COLO829 (cell line): ENCODE data around the gene LUZP2.
"Not testable (repeated sequence)": the region's sequence is repeated elsewhere in the genome, so short reads cannot be mapped to it uniquely, and the experiment has no call there.

Experiments used
- DNase-seq: peaks from one replicate; pipeline ENCODE4 v3.0.0; 2012; ENCODE audit warnings: low spot score

The LUZP2 gene

DNA sequence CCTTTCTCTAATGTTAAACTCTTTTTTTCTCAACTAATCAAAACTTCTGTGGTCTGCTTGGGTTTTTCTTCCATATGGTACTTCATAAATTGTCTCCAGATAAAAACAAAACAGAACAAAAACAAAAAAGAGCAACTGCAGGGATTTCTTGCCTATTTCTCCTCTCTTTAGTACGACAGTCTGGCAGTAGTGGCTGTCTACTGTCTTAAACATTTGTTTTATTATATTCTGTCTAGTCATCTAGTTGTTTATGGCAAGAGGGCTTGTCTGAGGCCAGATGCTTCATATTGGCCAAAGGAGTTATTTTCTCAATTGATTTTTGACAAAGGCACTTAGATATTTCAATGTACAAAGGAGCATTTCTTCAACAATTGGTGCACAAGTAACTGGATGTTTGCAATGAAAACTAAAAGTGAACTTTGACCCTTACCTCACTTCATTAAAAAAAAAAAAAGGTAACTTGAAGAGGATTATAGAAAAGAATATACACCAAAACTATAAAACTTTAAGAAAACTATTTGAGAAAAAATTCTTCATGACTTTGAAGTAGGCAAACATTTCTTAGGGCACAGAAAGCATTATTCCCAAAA lies 404.2 kb downstream of the LUZP2 start:
- DNase-seq, result no peak

DNA sequence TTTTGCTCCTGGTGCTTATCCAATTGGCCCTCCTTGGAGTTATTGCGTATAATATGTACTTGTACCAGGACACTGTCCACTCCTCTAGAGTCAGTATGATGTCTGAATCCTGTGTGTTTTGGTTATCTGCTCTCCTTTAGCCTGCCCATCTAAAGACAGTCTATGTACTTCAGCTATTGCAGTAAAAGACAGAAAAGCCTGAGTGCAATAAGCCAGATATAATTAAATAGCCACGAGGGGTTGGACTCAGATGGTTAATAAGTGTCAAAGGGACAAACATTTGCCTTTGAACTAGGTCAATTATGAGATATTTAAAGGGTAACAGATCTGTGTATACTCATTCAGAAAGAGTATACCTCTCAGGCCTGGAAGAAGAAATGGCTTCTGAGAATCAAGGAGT lies 406.7 kb downstream of the LUZP2 start:
- DNase-seq, result no peak

DNA sequence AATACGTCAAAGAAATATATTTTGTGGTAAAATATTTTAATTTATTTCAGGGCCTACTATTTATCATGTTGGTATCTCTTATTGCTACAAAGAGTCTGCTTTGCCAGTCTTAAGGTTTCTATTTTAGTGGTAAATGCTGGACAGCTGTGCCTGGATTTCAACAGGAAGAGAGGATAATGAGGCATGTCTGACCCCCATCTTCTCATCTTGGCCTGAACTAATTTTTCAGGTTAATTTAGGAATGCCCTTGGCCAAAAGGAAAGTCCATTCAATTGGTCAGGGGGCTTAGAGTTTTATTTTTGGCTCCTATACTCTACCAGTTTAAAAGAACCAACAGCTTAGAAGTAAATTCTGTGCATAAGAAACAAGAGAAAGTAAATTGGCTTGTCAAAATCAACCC lies 428.2 kb downstream of the LUZP2 start:
- DNase-seq, result no peak

DNA sequence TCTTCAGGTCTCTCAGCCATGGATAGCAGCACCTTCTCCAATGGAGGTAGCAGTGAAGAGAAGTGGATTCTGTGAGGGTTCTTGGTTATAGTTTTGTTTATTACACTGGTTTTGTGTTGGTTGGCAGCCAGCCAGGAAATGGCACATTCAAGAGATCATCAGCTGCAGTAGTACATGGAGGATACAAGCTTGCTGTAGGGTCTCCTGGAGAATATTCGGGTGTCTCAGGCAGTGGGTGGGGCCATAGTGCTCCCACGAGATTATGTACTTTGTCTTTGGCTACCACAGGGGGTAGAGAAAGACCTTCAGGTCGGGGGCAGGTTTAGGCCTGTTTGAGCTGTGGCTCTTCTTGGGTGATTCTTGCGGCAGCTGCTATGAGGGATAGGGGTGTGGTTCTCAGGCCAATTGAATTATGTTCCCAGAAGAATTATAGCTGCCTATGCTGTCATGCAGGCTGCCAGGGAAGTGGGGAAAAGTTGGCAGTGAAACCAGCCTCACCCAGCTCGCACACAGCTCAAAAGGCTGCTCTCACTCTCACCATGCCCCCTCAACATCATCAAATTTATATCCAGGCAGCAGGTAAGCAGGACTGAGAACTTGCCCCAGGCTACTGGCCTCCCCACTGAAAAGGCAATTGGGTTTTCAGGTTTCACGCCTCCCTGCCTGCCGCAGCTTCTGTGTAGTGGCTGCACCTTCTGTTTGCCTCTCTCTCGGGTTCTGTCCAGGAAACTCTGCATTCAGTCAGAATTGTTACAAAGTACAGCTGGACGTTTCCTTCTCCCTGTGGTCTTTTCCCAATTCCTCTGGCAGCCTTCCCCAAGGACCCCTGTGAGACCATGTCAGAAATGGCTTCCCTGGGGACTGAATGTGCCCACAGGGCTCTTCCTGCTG lies 435.5 kb downstream of the LUZP2 start:
- no peak for DNase-seq

DNA sequence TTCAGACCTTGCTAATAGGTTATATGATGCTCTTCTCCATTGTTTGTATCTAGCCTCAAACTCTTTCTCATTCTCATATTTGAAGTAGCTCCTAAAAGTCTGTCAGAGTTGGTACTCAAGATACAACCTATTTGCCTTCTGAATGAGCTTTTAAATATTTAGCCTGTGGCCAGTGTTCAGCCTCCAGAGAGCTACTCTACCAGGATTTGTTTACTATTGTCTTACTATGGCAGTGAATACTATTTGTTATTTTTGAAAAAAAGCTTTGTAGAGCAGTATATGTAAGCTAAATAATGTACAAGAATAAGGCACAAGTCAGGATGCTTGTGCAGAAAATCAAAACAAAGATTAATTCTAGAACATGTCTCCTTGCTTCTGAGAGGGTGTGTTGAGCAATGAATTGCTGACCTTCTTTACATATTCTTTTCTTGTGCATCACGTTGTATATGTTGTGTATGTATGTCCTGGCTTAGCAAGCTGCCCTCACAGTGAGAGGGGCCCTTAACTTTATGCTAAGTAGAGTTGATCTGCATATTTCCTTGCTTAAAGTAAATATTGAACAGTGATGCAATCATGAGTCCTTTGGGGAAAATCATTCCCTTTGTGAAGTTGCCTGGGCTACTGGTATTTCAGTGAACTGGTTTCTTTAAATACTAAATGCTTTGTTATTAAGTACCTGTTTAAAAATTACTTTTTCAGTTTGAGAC lies 438.0 kb downstream of the LUZP2 start:
- no peak for DNase-seq

DNA sequence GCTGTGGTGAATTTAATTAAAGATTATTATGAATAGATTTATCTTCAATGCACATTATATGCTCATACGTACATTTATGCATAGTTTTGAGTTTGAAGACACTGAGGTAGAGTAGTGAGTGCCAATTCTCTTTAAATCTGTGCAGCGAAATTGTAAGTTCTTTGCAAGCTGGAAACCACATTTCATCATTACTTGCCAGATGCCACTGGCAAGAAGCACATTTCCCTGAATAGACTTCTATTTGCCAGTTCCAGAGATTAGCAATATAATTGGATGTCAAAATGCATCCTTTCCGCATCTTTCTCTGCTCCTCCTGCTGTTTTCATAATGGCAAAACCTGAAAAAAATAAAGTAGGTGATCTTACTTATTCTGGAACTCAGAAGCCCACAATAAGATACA lies 448.0 kb downstream of the LUZP2 start:
- DNase-seq, result no peak

DNA sequence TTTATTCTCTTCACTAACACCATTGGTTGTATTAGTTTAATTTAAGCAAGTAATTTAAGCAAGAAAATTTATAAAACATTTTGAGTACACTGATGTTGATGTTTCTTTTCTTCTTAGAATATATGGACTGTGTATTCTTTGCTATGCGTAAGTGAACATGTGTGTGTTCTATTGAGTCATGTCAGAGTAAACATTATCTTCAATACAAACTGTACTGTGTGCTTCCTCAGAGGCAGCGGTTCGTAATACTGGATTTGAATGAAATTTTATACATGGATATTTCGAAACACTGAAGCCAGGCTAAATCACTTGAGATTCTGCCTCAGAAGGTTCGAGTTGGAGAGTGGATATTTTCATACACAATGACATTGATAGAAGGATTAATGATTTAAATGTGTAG lies 452.6 kb downstream of the LUZP2 start:
- DNase-seq, result no peak

DNA sequence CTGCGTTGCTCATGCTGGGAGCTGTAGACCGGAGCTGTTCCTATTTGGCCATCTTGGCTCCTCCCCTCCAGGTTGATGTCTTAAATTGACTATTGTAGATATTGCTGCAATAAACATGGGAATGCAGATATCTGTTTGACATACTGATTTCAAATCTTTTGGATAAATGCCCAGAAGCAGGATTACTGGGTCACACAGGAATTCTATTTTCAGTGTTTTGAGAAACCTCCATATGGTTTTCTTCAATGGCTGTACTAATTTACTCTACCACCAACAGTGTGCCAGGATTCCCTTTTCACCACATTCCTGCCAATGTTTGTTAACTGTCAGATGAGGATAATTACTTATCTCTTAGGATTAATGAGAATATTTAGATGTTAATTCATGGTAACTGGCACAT lies 467.0 kb downstream of the LUZP2 start:
- no peak for DNase-seq

DNA sequence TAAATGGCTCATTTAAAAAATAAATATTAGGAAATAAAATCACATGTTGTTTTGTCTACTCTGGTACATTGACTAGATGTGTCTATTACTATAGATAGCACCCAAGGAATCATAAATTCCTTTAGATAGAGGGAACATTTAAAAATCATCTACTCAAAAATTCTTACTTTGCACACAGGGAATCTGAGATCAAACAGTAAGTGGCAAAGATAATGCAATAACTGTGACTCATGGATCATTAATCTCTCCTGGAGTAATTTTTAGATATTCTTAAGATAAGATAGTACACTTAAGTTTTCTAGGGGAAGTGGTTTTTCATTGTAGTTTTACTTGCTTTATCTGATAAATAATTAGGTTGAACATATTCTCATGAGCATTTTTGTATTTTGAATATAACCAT lies 468.9 kb downstream of the LUZP2 start:
- DNase-seq, result no peak

DNA sequence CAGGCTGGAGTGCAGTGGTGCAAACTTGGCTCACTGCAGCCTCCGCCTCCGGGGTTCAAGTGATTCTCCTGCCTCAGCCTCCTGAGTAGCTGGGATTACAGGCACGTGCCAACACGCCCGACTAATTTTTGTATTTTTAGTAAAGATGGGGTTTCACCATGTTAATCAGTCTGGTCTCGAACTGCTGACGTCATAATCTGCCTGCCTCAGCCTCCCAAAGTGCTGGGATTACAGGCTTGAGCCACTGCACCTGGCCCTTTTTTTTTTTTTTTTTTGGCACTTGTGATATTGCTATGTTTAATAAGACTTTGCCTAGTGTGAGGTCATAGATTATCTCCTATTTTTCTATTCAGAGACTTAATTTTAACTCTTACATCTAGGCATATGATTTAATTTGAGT lies 497.1 kb downstream of the LUZP2 start:
- DNase-seq, result not testable (repeated sequence)

DNA sequence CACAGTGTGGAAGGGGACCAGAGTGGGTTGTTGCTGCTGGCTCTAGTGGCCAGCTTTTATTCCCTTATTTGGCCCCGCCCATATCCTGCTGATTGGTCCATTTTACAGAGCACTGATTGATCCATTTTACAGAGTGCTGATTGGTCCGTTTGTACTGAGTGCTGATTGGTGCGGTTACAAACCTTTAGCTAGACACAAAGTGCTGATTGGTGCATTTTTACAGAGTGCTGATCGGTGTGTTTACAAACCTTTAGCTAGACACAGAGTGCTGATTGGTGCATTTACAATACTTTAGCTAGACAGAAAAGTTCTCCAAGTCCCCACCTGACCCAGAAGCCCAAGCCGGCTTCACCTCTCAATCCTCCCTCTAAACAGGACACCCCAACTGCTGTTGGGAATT lies 503.1 kb downstream of the LUZP2 start:
- DNase-seq, result not testable (repeated sequence)

DNA sequence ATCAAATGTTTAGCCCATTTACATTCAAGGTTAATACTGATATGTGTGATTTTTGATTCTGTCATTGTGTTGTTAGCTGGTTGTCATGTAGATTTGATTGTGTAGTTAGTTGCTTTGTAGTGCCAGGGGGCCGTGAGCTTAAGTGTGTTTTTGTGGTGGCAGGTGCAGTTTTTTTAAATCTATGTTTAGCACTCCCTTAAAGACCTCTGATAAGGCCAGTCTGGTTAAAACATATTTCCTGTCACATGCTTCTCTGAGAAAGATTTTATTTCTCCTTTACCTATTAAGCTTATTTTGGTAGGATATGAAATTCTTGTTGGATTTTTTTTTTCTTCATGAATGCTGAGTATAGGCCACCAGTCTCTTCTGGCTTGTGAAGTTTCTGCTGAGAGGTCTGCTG lies 540.6 kb downstream of the LUZP2 start:
- no peak for DNase-seq

DNA sequence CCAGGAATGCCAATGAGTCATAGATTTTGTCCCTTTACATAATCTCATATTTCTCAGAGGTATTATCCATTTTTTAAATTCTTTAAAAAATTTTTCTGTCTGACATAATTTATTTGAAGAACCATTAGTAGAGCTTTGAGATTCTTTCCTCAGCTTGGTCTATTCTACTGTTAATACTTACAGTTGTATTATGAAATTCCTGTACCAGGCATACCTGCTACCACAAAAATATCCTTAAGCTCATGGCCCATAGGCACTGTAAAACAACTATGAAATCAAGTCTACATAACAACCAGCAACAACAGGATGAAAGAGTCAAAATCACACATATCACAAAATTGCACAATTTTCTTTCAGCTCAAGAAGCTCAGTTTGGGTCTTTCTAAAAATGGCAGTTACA lies 541.3 kb downstream of the LUZP2 start:
- DNase-seq, result no peak

DNA sequence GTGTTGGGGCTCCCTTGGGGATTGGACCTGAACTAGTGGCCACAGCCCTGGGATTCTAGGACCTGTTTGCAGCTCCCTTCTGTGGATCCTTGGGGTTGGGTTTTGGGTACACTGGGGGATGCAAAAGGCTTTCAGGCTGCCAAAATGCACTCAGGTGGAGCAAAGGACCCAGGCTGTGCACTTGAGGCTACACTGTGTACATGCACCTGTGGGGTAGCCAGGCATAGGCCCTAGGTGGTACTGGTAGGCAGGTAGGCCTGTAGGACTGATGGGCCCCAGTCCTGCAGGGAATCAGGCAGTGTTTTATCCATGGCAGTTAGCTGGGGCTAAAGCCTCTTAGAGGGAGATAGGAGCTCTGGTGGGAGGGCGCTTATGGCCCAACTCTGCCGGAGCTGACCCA lies 542.3 kb downstream of the LUZP2 start:
- DNase-seq, result no peak

DNA sequence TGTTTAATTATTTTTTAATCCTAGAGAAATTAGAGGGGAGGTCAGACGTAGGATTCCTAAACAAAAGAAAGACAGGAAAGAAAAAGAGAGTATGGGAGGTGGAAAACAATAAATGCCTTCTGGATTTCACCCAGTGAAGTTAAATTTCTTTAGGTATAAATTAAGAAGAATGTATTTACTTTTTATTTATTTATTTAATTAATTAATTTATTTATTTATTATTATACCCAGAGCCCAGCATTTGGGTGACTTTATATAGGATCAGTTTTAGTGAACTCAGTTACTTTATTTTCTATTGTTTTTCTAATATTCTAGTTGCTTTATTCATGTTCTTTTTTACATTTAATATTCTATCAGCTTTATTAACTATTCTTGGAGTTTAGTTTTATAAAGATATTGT lies 551.8 kb downstream of the LUZP2 start:
- no peak for DNase-seq

DNA sequence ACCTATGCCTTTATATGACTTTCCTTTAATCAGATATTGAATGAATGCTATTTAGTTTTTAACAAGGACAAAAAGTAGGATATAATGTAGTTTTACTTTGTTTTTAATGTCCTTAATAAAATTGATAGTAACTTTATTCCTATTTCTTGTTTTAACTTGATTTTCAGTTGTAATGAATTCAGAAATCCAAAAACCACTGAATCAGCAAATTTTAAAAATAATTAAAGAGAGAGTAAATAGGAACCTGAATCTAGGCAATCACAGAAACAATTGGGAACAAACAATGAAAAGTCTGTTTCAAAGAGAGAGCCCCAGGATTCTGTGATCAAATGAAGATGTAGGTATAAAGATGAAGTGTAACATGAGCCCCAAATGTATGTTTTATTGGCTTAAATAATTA lies 556.0 kb downstream of the LUZP2 start:
- DNase-seq, result no peak

DNA sequence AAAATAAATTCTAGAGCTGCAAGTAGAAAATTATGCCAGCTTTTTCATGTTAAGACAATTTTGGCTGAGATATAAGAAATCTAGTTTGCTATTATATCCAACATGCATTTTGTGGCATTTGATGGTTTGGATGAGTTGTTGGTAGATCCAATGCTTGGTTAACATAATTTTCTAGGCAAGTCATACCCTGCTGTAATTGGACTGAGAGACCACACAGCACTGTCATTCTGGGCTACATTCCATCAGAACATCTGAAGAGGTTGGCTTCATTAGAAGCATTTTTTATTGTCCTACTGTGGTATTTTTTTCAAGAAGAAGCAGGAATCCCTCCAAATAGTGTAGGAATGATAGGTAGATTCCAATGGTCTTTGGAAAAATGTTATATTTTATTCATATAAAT lies 561.0 kb downstream of the LUZP2 start:
- DNase-seq, result no peak

DNA sequence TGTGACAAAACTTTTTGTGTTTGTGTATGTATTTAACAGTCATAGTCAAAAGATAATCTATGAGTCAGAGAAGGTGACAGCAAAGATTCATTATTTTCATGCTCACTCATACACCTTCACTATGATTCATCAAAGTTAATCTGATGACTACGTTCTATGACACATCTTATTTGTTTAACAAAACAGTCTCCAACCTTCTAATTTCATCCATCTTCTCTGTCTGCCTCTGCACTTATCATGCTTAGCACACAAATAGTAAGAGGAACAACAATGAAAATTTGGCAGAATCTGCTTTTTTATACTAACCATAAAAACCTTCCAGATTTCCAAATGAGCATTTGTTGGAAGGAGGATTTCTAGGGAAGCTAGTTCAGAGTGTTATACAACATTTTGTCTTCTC lies 568.9 kb downstream of the LUZP2 start:
- DNase-seq, result no peak

DNA sequence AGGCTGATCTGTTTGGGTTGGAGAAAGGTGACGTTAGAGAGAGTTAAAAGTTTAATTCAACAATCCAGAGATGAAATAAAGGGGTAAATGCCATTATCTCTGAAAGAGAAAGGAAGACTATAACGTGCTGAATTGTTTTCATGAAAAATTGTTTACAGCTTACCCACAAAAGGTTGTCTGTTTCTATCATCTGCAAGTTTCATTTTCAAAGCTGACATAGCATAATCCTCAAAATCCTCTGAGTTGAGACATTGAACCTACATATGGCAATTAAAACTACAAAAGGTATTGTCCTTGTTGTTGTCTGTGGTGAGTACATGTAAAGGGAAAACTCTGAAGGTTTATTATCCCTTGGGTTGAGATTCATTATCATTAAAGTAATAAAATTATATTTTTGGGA lies 569.9 kb downstream of the LUZP2 start:
- DNase-seq, result no peak

DNA sequence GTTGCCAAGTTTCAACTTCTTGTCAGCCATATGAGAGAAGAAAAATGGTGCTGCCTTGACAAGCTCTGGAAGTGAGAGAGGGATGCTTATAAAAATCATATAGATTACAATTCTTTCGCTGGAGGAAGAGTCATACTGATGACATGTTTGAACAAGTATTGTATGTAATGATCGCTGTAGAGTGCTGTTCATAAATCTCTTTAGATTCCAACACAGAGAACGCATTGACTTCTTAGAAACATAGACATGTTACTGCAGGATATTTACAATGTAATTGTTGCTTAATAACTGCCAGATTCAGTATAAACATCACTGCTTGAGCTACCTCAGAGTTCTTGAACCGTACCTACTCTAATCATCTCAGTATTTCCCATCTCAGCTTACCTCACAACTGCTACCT lies 571.6 kb downstream of the LUZP2 start:
- DNase-seq, result no peak

DNA sequence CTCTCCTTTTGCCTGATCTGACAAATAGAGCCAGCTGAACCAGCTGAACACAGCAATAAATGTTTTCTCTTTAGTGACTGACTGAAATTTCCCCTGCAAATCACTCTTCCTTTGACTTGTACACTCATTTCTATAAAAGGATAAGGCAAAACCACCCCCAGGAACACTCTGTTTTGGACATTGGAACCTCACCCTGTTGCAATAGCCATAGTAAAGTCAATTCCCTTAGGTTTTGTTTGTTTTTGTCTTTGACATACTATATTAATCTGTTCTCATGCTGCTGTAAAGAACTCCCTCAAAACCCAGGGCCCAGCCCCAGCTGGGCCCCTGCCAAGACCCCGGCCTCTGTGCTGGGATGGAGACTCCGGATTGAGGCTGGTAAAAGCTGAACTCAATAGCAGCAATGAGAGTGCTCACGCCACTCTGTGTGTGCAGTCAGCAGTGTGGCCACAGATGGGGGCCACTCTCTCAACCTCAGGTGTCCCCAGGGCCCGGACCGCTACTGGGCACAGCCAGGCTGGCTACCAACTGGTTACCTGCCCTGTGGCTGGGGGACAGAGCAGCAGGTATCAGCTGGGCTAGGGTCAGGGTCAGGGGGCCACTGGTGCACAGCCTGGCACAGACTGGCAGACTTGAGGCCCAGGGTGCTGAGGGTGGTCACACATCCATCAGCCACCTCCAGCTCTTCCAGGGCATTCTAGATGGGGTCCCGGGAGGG lies 597.4 kb downstream of the LUZP2 start:
- DNase-seq, result no peak

DNA sequence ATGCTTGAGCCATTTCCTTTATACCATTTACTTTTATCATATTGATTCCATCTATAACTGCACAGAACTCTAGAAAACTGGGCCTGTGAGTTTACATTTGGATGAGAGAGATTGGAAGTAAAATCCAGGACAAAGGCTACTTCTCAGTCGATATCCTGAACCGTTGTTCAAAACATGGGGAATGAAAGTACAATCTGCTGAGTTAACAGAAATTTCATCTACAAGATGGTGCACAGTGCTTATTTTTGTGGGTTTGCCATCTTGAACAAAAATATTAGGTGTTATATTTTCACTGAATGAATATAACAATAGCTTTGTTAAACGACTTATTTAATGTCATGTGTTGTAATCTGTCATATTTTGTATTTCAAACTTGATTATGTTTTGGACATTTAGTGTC lies 622.6 kb downstream of the LUZP2 start:
- no peak for DNase-seq
